ENCODE results near the gene NHS.

Gene NHS

GRCh38 chrX:17484592-17484991 lies 109.6 kb downstream of the NHS start:
- TF ChIP-seq CTCF (IDR thresholded peaks at IDR 0.05; ENCODE audit: insufficient read depth, missing control alignments): no peak
- no peak for FAIRE-seq
- no peak for DNase-seq (ENCODE audit: insufficient read length, low spot score)

- no peak for TF ChIP-seq CTCF (IDR thresholded peaks at IDR 0.05; ENCODE audit: insufficient read depth, missing control alignments)
- no peak for DNase-seq (ENCODE audit: insufficient read length, low spot score)
- no peak for FAIRE-seq
Observed at GRCh38 chrX:17485391-17485790, 110.4 kb downstream of the NHS start.

- no peak for FAIRE-seq
- DNase-seq (ENCODE audit: insufficient read length, low spot score): no peak
- TF ChIP-seq CTCF (IDR thresholded peaks at IDR 0.05; ENCODE audit: insufficient read depth, missing control alignments): no peak
Observed at GRCh38 chrX:17488036-17488435, 113.0 kb downstream of the NHS start.

GRCh38 chrX:17494216-17494615 lies 119.2 kb downstream of the NHS start:
- DNase-seq (ENCODE audit: insufficient read length, low spot score) (no peak), FAIRE-seq (no peak)
- TF ChIP-seq CTCF (IDR thresholded peaks at IDR 0.05; ENCODE audit: insufficient read depth, missing control alignments): no peak

GRCh38 chrX:17495052-17495451 lies 120.1 kb downstream of the NHS start:
- DNase-seq (ENCODE audit: insufficient read length, low spot score) (no peak), FAIRE-seq (no peak)
- no peak for TF ChIP-seq CTCF (IDR thresholded peaks at IDR 0.05; ENCODE audit: insufficient read depth, missing control alignments)

GRCh38 chrX:17496407-17496806 lies 121.4 kb downstream of the NHS start:
- FAIRE-seq: no peak
- TF ChIP-seq CTCF (IDR thresholded peaks at IDR 0.05; ENCODE audit: insufficient read depth, missing control alignments): no peak
- DNase-seq (ENCODE audit: insufficient read length, low spot score): no peak

GRCh38 chrX:17497193-17497592 lies 122.2 kb downstream of the NHS start:
- TF ChIP-seq CTCF (IDR thresholded peaks at IDR 0.05; ENCODE audit: insufficient read depth, missing control alignments): no peak
- DNase-seq (ENCODE audit: insufficient read length, low spot score) (no peak), FAIRE-seq (no peak)

All from D721Med (cell line).